Stimulated activated CD8-positive, alpha-beta memory T cell treated with anti-CD3 and anti-CD28 coated beads, Interleukin-12 subunit alpha, Interleukin-12 subunit beta, amount 100 ng/mL, for 1 hour (primary cell): ENCODE results near the gene ELP4.

Source experiments
- DNase-seq: peaks from one replicate; pipeline ENCODE4 v3.0.0-alpha.2; 2020; ENCODE audit warnings: low read depth

Gene ELP4

GRCh38 chr11:31780078-31780477 is 270.5 kb downstream of the ELP4 start:
- no peak for DNase-seq

DNA sequence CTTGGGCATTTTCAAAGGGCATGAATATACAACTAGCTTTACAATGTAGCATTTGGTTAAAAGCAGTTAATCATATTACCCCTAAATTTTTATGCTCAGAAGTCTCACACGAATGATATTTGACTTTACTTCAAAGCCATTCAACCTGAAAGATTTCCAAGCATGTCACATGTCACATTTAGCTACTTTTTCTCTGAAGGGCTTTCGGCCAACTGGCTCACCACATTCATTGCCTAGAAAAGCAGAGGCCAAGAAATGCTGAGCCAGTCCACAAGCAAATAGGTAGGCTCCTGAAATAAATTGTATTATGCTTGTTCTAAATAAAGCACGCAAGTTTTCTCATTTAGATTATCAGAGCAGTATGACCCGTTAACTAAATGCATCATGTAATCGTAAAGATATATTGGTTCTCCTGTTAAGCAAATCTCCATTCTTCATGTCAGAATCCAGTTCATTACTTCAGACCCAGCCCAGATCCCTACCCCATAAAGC is 271.0 kb downstream of the ELP4 start:
- no peak for DNase-seq

DNA sequence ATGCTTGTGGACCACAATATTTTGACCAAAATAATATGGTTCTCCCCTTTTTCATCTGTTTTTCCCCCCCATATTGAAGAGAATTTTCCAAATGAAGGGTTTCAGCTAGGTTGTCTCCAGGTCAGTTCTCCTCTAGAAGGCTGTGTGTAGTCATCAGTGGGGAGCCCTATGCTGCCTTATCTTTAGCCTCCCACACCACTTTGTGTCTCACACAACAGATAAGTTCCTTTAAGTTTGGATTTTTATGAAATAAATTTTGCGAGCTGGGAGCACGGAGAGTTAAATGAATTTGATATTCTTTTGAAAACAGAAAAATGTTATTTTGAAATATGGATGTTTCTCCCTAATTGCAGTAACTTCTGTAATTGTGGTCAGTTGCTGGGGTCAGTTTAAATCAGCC is 272.7 kb downstream of the ELP4 start:
- DNase-seq: no peak

DNA sequence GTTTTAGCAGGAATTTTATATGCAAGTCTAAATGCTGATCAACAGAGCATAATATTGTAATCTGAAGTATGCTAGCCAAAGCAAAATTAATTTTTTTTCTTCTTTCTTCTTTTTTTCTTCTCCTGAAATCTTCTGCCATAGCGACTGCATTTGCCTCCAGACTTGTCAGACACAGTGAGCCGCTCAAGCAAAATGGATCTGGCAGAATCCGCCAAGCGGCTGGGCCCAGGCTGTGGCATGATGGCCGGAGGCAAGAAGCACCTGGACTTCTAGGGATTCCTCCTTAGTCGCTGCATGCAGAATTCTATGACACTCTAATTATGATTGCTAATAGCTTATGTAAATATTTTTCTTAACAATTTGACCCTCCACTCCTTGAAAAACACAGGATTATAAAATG is 273.7 kb downstream of the ELP4 start:
- DNase-seq: no peak

GRCh38 chr11:31784611-31785010 is 275.0 kb downstream of the ELP4 start:
- DNase-seq: no peak

DNA sequence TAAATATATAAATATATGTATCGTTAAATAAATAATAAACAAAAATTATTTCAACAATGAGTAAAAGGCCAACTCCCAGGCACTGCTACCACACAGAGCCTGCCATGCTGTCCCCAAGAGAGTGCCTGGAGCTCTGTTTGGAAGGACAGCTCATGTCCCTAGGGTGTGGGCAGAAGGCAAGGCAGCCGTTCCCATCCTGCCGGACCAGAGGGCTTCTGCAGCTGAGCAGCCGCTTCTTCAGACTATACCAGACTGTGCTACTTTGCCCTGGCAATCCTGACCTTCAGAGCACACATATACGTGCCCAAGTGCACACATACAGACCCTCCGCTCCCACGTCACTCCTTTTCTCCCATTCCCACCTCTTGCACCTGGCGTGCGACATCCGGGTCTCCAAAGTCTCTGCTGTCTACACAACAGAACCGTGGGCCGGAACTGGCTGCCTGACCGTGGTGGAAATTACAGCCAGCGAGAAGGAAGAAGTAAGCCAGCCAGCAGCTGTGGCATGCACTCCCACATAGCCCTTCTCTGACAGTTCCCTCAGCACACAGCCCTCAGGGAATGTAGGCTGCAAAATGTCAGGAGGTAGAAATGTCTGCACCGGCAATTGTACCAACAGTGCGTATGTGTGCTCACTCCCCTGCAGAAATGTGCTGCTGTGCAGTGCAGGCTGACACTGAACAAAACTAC is 277.6 kb downstream of the ELP4 start:
- DNase-seq: no peak

DNA sequence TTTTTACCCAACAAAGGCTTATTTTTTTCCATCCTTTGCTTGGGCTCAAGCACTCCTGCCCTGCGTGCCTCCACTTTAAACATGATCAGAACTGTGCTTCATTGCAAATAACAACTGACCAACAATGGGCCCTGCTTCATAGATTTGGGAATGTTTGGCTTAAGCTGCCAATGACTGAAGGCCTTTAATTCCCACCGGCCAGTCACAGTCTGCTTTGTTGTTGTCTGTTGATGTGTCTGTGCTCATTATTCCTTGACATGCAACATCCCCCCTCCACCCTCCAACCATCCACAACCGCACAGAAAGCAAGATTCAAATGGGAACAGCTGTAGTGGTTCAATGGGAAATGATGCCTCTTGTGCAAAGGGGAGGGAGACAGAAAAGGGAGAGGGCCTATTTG is 278.5 kb downstream of the ELP4 start:
- DNase-seq: no peak

GRCh38 chr11:31790649-31791048 is 281.1 kb downstream of the ELP4 start:
- no peak for DNase-seq

GRCh38 chr11:31792036-31792435 is 282.5 kb downstream of the ELP4 start:
- DNase-seq: no peak

DNA sequence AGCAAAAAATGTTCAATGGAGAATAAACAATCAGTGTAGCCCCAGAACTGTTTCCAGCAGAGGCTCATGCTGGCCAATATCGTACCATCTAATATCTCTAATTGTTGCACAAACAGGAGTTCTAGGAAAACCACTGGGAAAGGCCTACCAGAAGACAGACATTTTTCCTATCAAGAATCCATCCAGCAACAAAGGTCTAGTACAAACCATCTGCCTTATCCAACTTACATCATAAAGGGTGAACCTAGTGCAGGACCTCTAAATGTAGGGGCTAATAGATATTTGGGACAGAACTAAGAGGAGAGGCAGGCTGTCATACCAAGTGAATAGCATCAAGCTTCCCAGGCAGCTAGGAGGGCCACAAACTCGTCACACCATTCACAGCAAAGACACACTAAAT is 282.9 kb downstream of the ELP4 start:
- DNase-seq: no peak

- DNase-seq: no peak
Measured at GRCh38 chr11:31793264-31793663, 283.7 kb downstream of the ELP4 start.

- no peak for DNase-seq
Measured at GRCh38 chr11:31794548-31794947, 285.0 kb downstream of the ELP4 start.

DNA sequence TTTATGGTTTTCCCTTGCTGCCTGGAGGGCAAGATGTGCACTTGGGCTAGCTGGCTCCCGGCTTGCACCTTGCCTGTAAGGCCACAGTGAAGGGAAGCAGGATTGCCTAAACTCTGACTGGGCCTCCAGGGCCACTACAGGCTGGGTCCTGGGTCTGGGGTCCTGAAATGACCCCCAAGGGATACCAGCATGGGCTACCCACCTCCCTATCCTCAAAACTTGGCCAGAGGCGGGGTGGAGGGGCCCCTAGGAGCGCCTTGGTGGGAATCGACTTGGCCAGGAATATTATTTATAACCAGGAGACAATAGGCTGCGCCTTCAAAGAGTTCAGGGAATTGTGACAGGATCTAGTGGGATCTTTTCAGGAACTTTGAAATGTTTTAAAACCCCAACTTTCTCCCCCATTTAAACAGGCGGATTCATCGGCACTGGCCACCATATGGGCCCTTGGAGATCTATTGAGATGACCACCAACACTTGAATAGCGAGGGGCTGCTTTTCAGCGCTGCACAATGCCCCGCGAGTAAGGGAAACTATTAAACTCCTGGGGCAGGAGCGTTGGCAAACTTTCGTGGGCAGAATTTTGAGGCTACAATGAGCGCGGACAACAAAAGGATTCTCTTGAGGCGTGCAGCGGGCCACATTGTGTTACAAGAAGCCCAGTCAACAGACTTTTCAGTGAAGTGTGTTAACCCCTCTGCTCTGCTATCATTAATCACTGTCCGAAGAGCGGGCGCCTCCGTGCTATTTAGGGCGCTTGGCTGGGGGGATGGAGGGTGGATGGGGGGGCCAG is 286.3 kb downstream of the ELP4 start:
- DNase-seq: no peak

DNA sequence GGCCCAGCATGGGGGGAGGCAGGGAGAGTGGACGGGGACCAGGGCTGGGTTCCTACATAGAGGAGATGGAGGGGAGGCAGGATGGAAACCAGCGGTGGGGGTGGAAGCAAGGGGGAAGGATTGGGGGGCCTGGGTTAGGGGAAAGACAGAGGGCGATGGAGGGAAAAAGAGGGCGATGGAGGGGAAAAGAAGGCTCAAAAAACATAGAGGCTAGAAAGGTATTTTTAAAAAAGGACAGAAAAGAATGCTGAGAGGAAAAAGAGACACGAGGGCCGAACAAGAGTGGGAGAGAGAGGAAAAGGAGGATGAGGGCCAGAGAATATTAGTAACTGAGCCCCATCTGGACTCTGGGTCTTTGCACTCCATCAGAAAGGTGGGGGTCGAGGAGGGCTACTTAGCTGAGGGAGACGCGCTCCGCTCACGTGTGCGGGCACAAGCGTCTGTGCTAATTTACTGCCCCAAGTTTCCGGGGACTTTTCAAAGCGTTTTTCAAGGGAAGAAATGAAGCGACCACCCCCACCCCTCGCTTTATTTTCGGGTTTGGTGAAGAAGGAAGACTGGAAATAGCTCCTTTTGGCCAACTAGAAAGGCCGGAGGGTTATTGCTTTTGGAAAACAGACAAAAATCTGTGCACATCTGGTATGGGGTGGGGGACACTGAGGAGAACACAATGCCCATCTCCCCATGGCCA is 287.1 kb downstream of the ELP4 start:
- DNase-seq: no peak

DNA sequence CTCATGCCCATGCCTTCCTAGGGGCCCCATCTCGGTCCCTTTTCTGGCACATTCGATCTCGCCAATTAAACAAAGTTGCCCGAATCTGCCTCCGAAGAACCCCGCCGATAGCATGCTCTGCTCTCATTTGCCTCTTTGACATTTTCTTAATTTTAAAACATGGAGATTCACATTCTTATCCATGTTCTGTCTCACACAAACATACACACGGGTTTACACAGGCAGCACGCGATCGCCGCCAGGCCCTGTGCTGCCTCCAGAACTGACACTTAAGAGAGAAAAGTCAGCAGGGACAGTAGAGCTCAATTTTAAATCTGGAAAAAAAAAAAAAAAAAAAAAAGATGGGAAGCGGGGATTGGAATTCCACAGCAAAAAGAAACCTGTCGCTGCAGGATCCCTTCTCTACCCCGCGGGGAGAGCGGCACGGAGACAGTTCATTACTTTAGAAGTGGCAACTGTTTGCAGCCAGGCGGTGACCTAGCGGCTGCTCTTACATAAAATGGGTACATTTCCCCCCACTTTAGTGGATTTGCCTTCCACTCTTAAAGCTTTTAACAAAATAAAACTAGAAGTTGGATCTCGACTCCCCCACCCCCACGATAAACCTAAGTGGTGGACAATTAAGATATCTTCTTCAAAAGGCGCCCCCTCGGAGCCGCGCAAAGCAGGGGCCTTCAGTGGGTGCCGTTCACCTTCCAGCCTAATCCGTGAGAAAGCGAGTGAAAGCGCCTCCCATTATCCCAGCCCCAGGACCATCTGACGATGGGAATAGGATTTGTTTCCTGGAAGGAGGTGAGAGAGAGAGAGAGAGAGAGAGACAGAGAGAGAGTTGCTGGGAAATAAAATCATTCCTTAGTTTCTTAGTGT is 287.9 kb downstream of the ELP4 start:
- no peak for DNase-seq

- no peak for DNase-seq
Measured at GRCh38 chr11:31798057-31798553, 288.5 kb downstream of the ELP4 start.

GRCh38 chr11:31798554-31799434 is 289.2 kb downstream of the ELP4 start:
- DNase-seq: no peak

DNA sequence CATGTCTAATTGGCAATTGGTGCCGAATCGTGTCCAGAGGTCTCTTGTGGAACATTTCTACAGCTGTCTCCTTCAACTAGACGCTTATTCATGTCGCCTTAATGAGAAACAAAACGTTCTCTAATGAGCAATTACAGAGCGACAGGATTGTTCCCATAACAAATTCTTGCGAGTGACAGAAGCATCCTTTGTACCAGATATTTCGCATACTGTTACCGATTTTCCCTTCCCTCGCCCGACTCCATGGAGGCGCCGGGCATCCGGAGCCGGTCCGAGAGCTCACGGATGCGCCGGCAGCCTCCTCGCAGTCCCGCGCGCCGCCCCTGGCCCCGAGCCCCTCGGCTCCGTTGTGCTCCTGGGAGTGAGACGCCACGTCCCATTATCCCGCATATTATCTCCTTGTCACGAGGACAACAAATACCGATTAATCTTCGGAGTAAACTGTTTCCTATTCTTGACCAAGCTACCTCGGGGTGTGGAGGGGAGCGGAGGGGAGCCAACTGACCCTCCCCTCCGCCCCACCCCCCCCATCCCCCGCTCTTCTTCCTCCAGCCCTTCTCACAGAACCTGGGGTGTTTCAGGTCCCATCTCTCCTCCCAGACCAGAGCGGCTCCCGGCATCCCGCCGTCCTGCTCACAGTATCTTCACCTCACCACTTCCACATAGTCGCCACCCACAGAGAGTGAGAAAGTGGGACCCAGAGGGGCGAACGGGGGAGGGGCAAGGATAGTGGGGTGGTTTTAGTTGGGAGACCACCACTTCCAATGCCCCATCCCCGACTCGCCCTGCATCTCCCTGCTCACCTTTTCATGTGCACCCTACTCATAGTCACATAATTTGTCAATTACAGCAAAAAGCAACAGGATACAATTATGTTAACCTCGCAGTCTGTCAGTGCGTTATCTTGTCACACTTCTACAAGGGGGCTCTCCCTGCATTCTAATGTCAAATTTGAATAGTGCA is 290.1 kb downstream of the ELP4 start:
- DNase-seq: no peak

DNA sequence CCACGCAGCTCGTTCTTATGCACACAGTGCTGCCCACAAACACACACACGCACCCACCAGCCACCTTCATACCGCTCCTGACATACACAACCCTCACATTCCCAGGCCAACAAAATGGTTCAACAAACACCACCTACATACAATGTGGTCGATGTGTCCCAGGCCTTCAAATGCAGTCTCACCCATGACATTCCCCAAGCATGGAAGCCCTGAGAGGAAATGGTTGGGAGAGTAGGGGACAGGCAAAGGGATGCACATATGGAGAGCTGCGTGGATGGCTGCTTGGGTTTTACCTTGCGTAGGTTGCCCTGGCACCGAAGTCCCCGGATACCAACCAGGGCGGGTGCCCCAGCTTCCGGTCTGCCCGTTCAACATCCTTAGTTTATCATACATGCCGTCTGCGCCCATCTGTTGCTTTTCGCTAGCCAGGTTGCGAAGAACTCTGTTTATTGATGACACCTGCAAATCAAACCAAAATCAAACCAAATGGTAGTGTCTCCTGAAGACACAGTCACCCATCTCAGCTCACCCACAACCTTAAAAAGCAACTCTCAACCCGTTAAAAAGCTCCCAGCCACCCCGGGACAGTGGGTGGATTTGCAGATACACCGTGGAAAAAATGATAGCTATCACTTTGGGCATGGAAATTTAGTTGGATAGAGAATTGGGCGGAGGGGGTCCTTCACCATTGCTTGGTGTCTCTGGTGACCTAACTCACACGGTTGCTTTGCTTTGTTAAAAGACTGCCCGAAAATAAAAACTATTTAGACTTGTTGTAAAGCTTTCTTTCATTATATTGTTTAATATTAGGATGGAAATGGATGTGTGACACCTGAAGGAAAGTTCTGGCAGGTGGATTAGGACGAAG is 291.1 kb downstream of the ELP4 start:
- DNase-seq: no peak
